GM23248 (cell line): ENCODE data around the gene AP3S2. TPM values are rescaled to one million over a fixed set of nuclear protein-coding genes. Genes with fewer than 3 reads are reported as not detected.

ENCODE experiments used
- DNase-seq: peaks from one replicate; pipeline ENCODE4 v3.0.0-alpha.2; 2015
- H2AFZ ChIP-seq: fragments of 200-600 bp; sonication (generic); 2 replicates; pipeline ENCODE4 v1.6.1; 2016; ENCODE audit warnings: antibody characterized with exemption
- H3F3A ChIP-seq: fragments of 200-600 bp; sonication (generic); 2 replicates; pipeline ENCODE4 v1.6.1; 2016; ENCODE audit warnings: mild to moderate bottlenecking, antibody characterized with exemption, mixed run types; ENCODE audit not compliant: insufficient read depth
- H3K27ac ChIP-seq: fragments of 200-600 bp; sonication (generic); 2 replicates; pipeline ENCODE4 v1.5.1; 2016; ENCODE audit warnings: mild to moderate bottlenecking
- H3K27me3 ChIP-seq: fragments of 200-600 bp; sonication (generic); replicated peaks from 2 replicates; pipeline ENCODE4 v1.6.1; 2016; ENCODE audit warnings: mild to moderate bottlenecking; ENCODE audit not compliant: insufficient read depth
- H3K36me3 ChIP-seq: fragments of 200-600 bp; sonication (generic); 2 replicates; pipeline ENCODE4 v1.6.1; 2016; ENCODE audit warnings: low read depth, mild to moderate bottlenecking
- H3K4me1 ChIP-seq: fragments of 200-600 bp; sonication (generic); 2 replicates; pipeline ENCODE4 v1.6.1; 2016; ENCODE audit warnings: mild to moderate bottlenecking; ENCODE audit not compliant: insufficient read depth
- H3K4me2 ChIP-seq: fragments of 200-600 bp; sonication (generic); one replicate; pipeline ENCODE4 v1.6.1; 2016; ENCODE audit warnings: mild to moderate bottlenecking; ENCODE audit not compliant: unreplicated experiment
- H3K4me3 ChIP-seq: fragments of 200-600 bp; sonication (generic); 2 replicates; pipeline ENCODE4 v1.5.1; 2016; ENCODE audit warnings: mild to moderate bottlenecking
- H3K79me2 ChIP-seq: fragments of 200-600 bp; sonication (generic); 2 replicates; pipeline ENCODE4 v1.6.1; 2016; ENCODE audit warnings: mild to moderate bottlenecking; ENCODE audit not compliant: insufficient read depth
- H3K9ac ChIP-seq: fragments of 200-600 bp; sonication (generic); 2 replicates; pipeline ENCODE4 v1.6.1; 2016; ENCODE audit warnings: mild to moderate bottlenecking
- H3K9me2 ChIP-seq: fragments of 200-600 bp; sonication (generic); 2 replicates; pipeline ENCODE4 v1.6.1; 2016; ENCODE audit warnings: mixed run types, mild to moderate bottlenecking, moderate library complexity; ENCODE audit not compliant: insufficient read depth
- H3K9me3 ChIP-seq: fragments of 200-600 bp; sonication (generic); one replicate; pipeline ENCODE4 v1.6.1; 2017; ENCODE audit warnings: low read depth
- H4K20me1 ChIP-seq: fragments of 200-600 bp; sonication (generic); 2 replicates; pipeline ENCODE4 v1.6.0; 2016; ENCODE audit not compliant: insufficient read depth
- EZH2 ChIP-seq: fragments of 200-600 bp; sonication (generic); IDR thresholded peaks from 2 replicates; pipeline ENCODE4 v1.6.1; 2018; ENCODE audit warnings: antibody characterized with exemption, mild to moderate bottlenecking; ENCODE audit not compliant: insufficient read depth, poor library complexity, severe bottlenecking
- EZH2phosphoT487 ChIP-seq: fragments of 200-600 bp; sonication (generic); IDR thresholded peaks from 2 replicates; pipeline ENCODE4 v1.6.1; 2018; ENCODE audit warnings: antibody characterized with exemption, moderate library complexity, mild to moderate bottlenecking, low read depth; ENCODE audit not compliant: insufficient read depth
- WGBS, 2 experiments: methylation state at CpG; one replicate each; pipeline ENCODE4 v1.1.6; 2015 to 2017; ENCODE audit warnings: low lambda C conversion rate in 2 of 2, low coverage in 1 of 2; ENCODE audit errors: missing lambda C conversion rate in 2 of 2; 5-methylcytosine and 5-hydroxymethylcytosine counted together
- in situ Hi-C: fragments of 300-500 bp; cut with MboI; formaldehyde crosslinking; loops from 2 replicates; pipeline ENCODE4 v1.15.0; 2020
- polyA plus RNA-seq: library from polyadenylated mRNA; unstranded; fragments of >200 nt; fragmentation: Nextera tagmentation; extraction: Ambion mirVana; gene quantifications from 2 replicates; pipeline ENCODE4 v1.2.1, GENCODE V29; 2016
- total RNA-seq: library from RNA; depleted of rRNA; stranded (reverse); fragments of >200 nt; shearing (Covaris generic); gene quantifications from 2 replicates; pipeline ENCODE4 v1.2.3, GENCODE V29; 2014

Gene AP3S2
- total and polyA plus RNA-seq, 2 experiments from 2014 or later: 27.0 to 85.0 TPM

DNA sequence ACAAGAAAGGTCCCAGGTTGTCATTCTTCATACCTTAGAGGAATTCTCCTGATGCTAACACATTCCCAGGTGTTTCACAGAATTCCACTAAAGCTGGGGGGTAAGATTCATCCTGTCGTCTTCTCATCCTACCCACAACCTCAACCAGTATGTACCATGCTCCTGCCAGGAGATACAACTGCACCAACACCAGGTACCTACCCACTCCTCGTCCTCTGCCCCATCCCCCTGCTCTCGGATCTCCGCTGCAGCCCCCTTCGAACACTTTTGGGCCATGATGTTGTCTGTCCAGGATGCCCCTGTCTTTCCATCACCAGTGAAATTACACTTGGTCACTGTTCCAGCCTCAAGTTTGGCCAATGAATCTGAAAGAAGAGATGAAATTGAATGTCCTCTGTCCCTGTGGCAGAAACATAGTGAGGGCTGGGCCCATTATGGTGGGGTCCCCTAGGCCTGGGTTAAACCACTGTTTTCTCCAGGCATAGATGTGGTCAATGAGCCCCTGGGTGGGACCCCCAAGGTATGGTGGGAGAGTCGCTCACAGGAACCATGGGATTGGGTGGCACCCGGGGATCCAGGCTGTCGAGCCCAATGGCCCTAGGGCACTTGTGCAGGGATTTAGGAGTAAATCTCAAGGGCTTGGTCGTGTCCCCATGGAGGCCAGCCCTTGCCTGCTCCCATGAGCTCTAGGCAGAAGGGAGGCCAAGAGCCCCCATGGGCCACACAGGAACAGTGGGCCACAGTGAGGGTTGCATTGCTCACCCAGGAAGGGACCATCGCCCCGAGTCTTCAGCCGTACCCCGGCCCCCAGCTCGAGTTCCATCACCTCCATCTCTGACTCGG, 9.4 kb upstream of the AP3S2 start:
- Histone ChIP-seq H3F3A (no peaks in the 10 kb centered on the region), H2AFZ (no peak overlapping the region), H3K4me3 (no peak overlapping the region), H3K4me1 (no peaks in the 10 kb centered on the region), H3K27ac (no peak overlapping the region), H4K20me1 (no peaks in the 10 kb centered on the region), H3K4me2 (no peak overlapping the region), H3K9me2 (no peaks in the 10 kb centered on the region), H3K9ac (no peak overlapping the region), H3K9me3 (no peaks in the 10 kb centered on the region), H3K79me2 (no peaks in the 10 kb centered on the region), H3K36me3 (no peaks in the 10 kb centered on the region), H3K27me3 (no peaks in the 10 kb centered on the region)
- WGBS, 2 experiments: 91 to 92% methylated on average over 15 of the region's 15 CpGs
- in situ Hi-C loops: no loop called here
- TF ChIP-seq EZH2 (no peak), EZH2phosphoT487 (no peak)
- DNase-seq: no peak

DNA sequence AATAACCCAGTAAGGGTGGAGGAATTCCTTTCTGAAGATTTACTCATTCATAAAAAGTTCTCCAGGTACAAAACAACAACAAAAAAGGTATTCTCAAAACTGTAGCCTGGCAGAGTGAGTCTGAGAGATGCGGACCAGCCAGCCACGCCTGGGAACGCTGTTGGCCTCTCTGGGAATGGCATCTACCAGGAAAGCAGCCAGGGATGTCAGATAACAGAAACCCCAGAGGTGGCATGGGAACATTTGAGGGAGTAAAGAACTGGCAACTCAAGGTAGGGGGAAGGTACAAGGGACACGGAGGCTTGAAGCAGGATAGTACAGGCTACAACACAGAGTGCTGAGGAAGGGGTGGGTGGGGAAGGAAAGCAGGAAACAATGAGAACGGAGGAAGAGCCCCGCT, 7.1 kb upstream of the AP3S2 start:
- H3K9me2 ChIP-seq: no peaks in the 10 kb centered on the region
- no peaks in the 10 kb centered on the region for H3K27me3 ChIP-seq
- no peak overlapping the region for H3K4me3 ChIP-seq
- in situ Hi-C loops: no loop called here
- no peak overlapping the region for H3K27ac ChIP-seq
- no peaks in the 10 kb centered on the region for H3K4me1 ChIP-seq
- no peaks in the 10 kb centered on the region for H4K20me1 ChIP-seq
- H2AFZ ChIP-seq: no peak overlapping the region
- no peak overlapping the region for H3K9ac ChIP-seq
- no peaks in the 10 kb centered on the region for H3K36me3 ChIP-seq
- no peaks in the 10 kb centered on the region for H3K9me3 ChIP-seq
- TF ChIP-seq EZH2 (no peak), EZH2phosphoT487 (no peak)
- 96 to 98% methylated on average over 6 of the region's 6 CpGs for WGBS, 2 experiments
- DNase-seq: no peak
- H3K79me2 ChIP-seq: no peaks in the 10 kb centered on the region
- no peak overlapping the region for H3K4me2 ChIP-seq
- no peaks in the 10 kb centered on the region for H3F3A ChIP-seq

DNA sequence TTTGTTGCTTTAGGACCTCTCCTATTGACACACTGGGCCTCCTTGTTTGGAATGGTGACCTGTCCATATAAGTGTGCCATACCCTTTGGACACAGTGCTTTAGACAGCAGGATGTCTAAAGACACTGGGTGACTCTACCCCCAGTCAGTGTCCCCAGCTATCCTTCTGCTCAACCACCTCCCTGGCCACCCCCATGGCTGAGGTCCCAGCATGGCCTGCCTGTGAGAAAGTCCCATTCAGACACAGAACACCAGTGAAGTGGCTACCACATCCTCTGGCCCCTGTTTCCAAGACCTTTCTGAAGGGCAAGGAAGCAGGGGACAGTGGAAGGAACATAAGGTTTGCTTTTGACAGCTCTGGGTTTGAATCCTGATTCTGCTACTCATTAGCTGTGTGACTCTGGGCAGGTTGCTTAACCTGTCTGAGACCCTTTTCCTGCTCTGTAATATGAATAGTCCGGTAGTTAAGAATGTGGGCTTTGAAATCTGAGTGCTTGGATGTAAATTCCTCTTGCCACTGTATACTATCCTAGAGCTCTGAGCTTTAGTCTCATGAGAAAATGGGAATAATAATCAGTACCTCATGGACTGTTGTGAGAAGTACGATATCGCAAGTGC, 6.3 kb upstream of the AP3S2 start:
- H3K9me3 ChIP-seq: no peaks in the 10 kb centered on the region
- H3K27me3 ChIP-seq: no peaks in the 10 kb centered on the region
- no peaks in the 10 kb centered on the region for H3K36me3 ChIP-seq
- no peaks in the 10 kb centered on the region for H3K4me1 ChIP-seq
- H3K4me2 ChIP-seq: no peak overlapping the region
- DNase-seq: no peak
- TF ChIP-seq EZH2phosphoT487 (no peak), EZH2 (no peak)
- H3K9me2 ChIP-seq: no peaks in the 10 kb centered on the region
- no peak overlapping the region for H3K4me3 ChIP-seq
- H3K27ac ChIP-seq: no peak overlapping the region
- peaks cover 3% of the 10 kb centered on the region; the same call in 1 of the 2 replicates for H3F3A ChIP-seq
- no peaks in the 10 kb centered on the region for H3K79me2 ChIP-seq
- no peak overlapping the region for H3K9ac ChIP-seq
- WGBS, 2 experiments: 82 to 89% methylated on average over 3 of the region's 3 CpGs
- H4K20me1 ChIP-seq: no peaks in the 10 kb centered on the region
- in situ Hi-C loops: loop anchor here (10.0 kb wide), 1 partner anchor 175 kb away; no protein-coding TSS in a partner anchor
- no peak overlapping the region for H2AFZ ChIP-seq

DNA sequence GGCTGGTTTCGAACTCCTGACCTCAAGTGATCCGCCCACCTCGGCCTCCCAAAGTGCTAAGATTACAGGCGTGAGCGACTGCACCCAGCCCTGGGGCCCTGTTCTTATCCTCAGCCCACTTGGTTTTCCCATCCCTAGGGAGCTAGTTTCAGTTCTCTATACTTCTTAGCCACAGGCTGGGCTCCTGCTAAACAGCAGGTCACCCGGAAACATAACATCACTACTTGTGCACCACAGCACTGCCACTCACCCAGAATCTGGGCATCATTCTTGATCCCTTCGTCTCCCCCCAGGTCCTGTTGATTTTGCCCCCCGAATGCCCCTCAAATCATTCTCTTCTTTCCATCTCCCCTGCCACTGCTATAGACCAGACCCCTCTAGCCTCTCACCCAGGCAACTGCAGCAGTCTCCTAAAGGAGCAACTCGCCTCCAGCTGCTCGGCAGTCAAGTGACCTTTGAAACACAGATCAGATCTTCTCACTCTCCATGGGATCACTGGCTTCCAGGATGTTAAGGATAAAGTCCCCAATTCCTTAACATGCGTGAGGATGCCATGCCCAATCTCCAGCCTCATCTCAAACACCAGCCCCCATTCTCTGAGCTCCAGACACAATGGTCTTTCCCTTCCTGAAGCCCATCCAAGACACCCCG, 5.6 kb upstream of the AP3S2 start:
- no peak for TF ChIP-seq EZH2phosphoT487
- TF ChIP-seq EZH2: no peak
- Histone ChIP-seq H3K27ac (no peak overlapping the region), H3K36me3 (no peaks in the 10 kb centered on the region), H3K9me3 (no peaks in the 10 kb centered on the region), H3K27me3 (no peaks in the 10 kb centered on the region), H3K4me2 (no peak overlapping the region), H3F3A (peaks cover 6% of the 10 kb centered on the region), H3K9me2 (no peaks in the 10 kb centered on the region), H3K9ac (no peak overlapping the region), H3K79me2 (no peaks in the 10 kb centered on the region), H3K4me3 (no peak overlapping the region), H3K4me1 (no peaks in the 10 kb centered on the region), H2AFZ (no peak overlapping the region), H4K20me1 (no peaks in the 10 kb centered on the region)
- in situ Hi-C loops: loop anchor here (10.0 kb wide), 1 partner anchor 175 kb away; no protein-coding TSS in a partner anchor
- no peak for DNase-seq
- 90 to 91% methylated on average over 12 of the region's 12 CpGs for WGBS, 2 experiments
